Upper lobe of right lung (tissue), 1 donor: ENCODE measurements around the gene SRPK2. TPM values are rescaled to one million over a fixed set of nuclear protein-coding genes. Genes with fewer than 3 reads are reported as not detected.
A peak's percentile ranks its signal among the peaks of the same experiment; 100 is the strongest.
"Not testable (repeated sequence)": the region's sequence is repeated elsewhere in the genome, so short reads cannot be mapped to it uniquely, and the experiment has no call there.

ENCODE experiments used
- ATAC-seq: fragments of 200-7000 bp; cut with Tn5 transposase; one replicate; pipeline ENCODE4 v1.9.1; 2020; ENCODE audit warnings: mild to moderate bottlenecking, moderate library complexity
- DNase-seq: peaks from one replicate; pipeline ENCODE4 v3.0.0-alpha.2; 2020
- H3K27ac ChIP-seq: fragments of 200-600 bp; one replicate; pipeline ENCODE4 v1.8.0; 2022
- H3K27me3 ChIP-seq: fragments of 200-600 bp; one replicate; pipeline ENCODE4 v1.8.0; 2022; ENCODE audit warnings: mild to moderate bottlenecking
- H3K36me3 ChIP-seq: fragments of 200-600 bp; one replicate; pipeline ENCODE4 v1.8.0; 2022
- H3K4me1 ChIP-seq: fragments of 200-600 bp; one replicate; pipeline ENCODE4 v1.8.0; 2022
- H3K4me3 ChIP-seq: fragments of 200-600 bp; one replicate; pipeline ENCODE4 v1.8.0; 2022; ENCODE audit warnings: mild to moderate bottlenecking
- H3K9me3 ChIP-seq: fragments of 200-600 bp; one replicate; pipeline ENCODE4 v1.8.0; 2022
- intact Hi-C: fragments of 100-400 bp; cut with DNase I; formaldehyde crosslinking; loops from one replicate; pipeline ENCODE4 v1.11.0; 2022
- total RNA-seq: library from RNA; stranded (reverse); fragmentation: NEBNext Ultra II Directional; extraction: Animal tissue kit (Norgen Biotek cat#: 25700); gene quantifications from one replicate; pipeline ENCODE4 v1.2.1, GENCODE V29; 2021
- TF ChIP-seq, protein P1 (sequence below): fragments of 200-600 bp; IDR thresholded peaks from one replicate; pipeline ENCODE4 v1.8.0; 2022; ENCODE audit warnings: antibody characterized with exemption
- donor health status: DM: no; HTN: yes; CAD: no; lungs with severe emphysema.

SRPK2 gene
- total RNA-seq, 1 donor from 2014 or later, result 48.5 TPM

- H3K9me3 ChIP-seq, result no peaks in the 10 kb centered on the region
- DNase-seq, result no peak
- H3K4me3 ChIP-seq, result peak overlapping the region; percentile 56
- TF ChIP-seq, protein P1, sequence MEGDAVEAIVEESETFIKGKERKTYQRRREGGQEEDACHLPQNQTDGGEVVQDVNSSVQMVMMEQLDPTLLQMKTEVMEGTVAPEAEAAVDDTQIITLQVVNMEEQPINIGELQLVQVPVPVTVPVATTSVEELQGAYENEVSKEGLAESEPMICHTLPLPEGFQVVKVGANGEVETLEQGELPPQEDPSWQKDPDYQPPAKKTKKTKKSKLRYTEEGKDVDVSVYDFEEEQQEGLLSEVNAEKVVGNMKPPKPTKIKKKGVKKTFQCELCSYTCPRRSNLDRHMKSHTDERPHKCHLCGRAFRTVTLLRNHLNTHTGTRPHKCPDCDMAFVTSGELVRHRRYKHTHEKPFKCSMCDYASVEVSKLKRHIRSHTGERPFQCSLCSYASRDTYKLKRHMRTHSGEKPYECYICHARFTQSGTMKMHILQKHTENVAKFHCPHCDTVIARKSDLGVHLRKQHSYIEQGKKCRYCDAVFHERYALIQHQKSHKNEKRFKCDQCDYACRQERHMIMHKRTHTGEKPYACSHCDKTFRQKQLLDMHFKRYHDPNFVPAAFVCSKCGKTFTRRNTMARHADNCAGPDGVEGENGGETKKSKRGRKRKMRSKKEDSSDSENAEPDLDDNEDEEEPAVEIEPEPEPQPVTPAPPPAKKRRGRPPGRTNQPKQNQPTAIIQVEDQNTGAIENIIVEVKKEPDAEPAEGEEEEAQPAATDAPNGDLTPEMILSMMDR, result no peak
- H3K4me1 ChIP-seq, result peaks cover 23% of the 10 kb centered on the region
- H3K27me3 ChIP-seq, result no peaks in the 10 kb centered on the region
- ATAC-seq, result peak; percentile 67
- peak overlapping the region; percentile 74 for H3K27ac ChIP-seq
- no peaks in the 10 kb centered on the region for H3K36me3 ChIP-seq
- intact Hi-C loops, result no loop called here
These were observed 120.7 kb downstream of the SRPK2 start for GRCh38 chr7:105268056-105268455.

DNA sequence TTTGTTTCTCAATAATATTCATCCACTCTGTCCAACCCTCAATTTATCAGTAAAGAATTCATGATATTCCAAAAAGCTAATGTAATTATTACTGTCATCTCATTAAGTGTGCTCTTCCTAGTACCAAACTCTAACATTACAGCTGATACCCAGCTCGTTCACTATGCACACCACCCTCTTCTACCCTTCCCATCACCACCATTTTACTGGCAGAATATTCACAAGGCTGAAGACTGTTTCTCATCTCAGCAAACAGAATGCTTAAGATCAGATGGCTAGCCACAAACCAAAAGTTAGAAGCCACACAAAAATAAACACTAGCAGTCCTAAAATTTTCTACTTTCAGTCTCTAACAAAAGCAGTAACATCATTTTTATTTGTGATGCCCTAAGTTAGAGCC, 121.5 kb downstream of the SRPK2 start:
- intact Hi-C loops, result no loop called here
- H3K27ac ChIP-seq, result peak overlapping the region; percentile 1
- DNase-seq, result no peak
- no peaks in the 10 kb centered on the region for H3K9me3 ChIP-seq
- H3K27me3 ChIP-seq, result no peaks in the 10 kb centered on the region
- H3K4me1 ChIP-seq, result peaks cover 23% of the 10 kb centered on the region
- TF ChIP-seq, protein P1, result no peak
- peak overlapping the region; percentile 56 for H3K4me3 ChIP-seq
- H3K36me3 ChIP-seq, result no peaks in the 10 kb centered on the region
- no peak for ATAC-seq

GRCh38 chr7:105264707-105265106, 124.0 kb downstream of the SRPK2 start:
- TF ChIP-seq, protein P1, result no peak
- intact Hi-C loops, result no loop called here
- ATAC-seq (no peak), DNase-seq (no peak)
- H3K27ac ChIP-seq, result no peak overlapping the region
- H3K36me3 ChIP-seq, result no peaks in the 10 kb centered on the region
- no peaks in the 10 kb centered on the region for H3K9me3 ChIP-seq
- H3K4me3 ChIP-seq, result no peak overlapping the region
- peaks cover 20% of the 10 kb centered on the region for H3K4me1 ChIP-seq
- H3K27me3 ChIP-seq, result no peaks in the 10 kb centered on the region

DNA sequence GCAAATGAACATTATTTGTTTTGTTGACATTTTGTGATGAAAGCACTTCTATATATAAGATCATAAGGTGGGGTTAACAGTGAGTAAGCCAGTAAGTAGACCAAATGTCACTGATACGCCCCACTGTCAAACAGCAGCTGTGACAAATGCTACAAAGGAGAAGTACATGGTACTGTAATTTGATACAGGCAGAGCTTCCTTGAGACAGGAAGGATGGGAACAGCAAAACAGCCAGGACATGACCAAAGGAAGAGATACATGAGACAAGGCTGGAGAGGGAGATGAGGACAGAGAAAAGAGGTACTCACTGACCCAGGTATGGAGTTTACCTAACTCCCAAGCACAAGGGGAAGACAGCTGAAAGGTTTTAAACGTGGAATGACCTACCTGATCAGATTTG, 127.0 kb downstream of the SRPK2 start:
- H3K36me3 ChIP-seq, result no peaks in the 10 kb centered on the region
- no peak overlapping the region for H3K4me3 ChIP-seq
- H3K4me1 ChIP-seq, result peaks cover 16% of the 10 kb centered on the region
- no peaks in the 10 kb centered on the region for H3K9me3 ChIP-seq
- H3K27me3 ChIP-seq, result no peaks in the 10 kb centered on the region
- intact Hi-C loops, result no loop called here
- TF ChIP-seq, protein P1, result no peak
- DNase-seq (no peak), ATAC-seq (peak; percentile 35)
- no peak overlapping the region for H3K27ac ChIP-seq

DNA sequence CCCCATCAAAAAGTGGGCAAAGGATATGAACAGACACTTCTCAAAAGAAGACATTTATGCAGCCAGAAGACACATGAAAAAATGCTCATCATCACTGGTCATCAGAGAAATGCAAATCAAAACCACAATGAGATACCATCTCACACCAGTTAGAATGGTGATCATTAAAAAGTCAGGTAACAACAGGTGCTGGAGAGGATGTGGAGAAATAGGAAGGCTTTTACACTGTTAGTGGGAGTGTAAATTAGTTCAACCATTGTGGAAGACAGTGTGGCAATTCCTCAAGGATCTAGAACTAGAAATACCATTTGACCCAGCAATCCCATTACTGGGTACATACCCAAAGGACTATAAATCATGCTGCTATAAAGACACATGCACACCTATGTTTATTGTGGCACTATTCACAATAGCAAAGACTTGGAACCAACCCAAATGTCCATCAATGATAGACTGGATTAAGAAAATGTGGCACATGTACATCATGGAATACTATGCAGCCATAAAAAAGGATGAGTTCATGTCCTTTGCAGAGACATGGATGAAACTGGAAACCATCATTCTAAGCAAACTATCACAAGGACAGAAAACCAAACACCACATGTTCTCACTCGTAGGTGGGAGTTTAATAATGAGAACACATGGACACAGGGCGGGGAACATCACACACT, 128.4 kb downstream of the SRPK2 start:
- ATAC-seq, H3K9me3 ChIP-seq, H3K27ac ChIP-seq, DNase-seq, H3K36me3 ChIP-seq, H3K4me3 ChIP-seq, intact Hi-C loops, H3K27me3 ChIP-seq: not testable (repeated sequence)
- peaks cover 13% of the 10 kb centered on the region for H3K4me1 ChIP-seq

GRCh38 chr7:105258919-105259318, 129.8 kb downstream of the SRPK2 start:
- H3K9me3 ChIP-seq, H3K27me3 ChIP-seq, ATAC-seq, DNase-seq, H3K36me3 ChIP-seq, H3K4me3 ChIP-seq, H3K27ac ChIP-seq, intact Hi-C loops: not testable (repeated sequence)
- H3K4me1 ChIP-seq, result peaks cover 13% of the 10 kb centered on the region

- TF ChIP-seq, protein P1, result no peak
- intact Hi-C loops, result no loop called here
- Histone ChIP-seq H3K4me1 (peaks cover 13% of the 10 kb centered on the region), H3K4me3 (no peak overlapping the region), H3K36me3 (no peaks in the 10 kb centered on the region), H3K27ac (no peak overlapping the region), H3K9me3 (no peaks in the 10 kb centered on the region), H3K27me3 (no peaks in the 10 kb centered on the region)
- ATAC-seq (no peak), DNase-seq (no peak)
These were observed 131.4 kb downstream of the SRPK2 start for GRCh38 chr7:105257338-105257737.
